GM13977 (cell line): ENCODE results near the gene ANXA2.

ENCODE experiments used
- DNase-seq: peaks from one replicate; pipeline ENCODE4 v3.0.0; 2012; ENCODE audit warnings: low spot score
- in situ Hi-C: fragments of 300-500 bp; cut with MboI; formaldehyde crosslinking; loops from one replicate; pipeline ENCODE4 v1.12.0; 2022; ENCODE audit warnings: low sequenced_read_pairs, low pct_unique_long_range_greater_than_20kb, mixed read lengths, inconsistent platforms; ENCODE audit not compliant: unreplicated experiment
- TF ChIP-seq, protein P1 (sequence below): IDR thresholded peaks from 2 replicates; pipeline ENCODE4 v1.5.1; 2012; ENCODE audit warnings: mild to moderate bottlenecking, control low read depth; ENCODE audit not compliant: insufficient read depth; ENCODE audit errors: extremely low read depth, missing control alignments

Gene ANXA2

DNA sequence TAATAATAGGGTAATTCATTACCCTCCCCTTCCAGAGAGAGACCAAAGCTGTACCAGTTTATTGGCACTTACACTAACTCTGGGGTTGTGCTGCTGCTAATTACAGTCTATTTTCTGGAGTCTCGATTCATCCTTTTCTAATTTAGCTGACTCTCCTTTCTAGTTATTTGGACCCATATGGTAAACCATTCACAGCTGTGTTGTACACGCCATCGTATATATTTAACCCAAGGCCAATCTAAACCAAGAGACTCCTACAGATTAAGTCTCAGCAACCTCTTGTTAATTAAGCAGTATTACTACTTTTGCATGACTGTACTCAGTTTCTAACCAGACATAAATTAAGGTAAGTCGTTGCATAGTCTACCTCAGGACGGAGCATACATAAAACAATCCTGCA is 22.5 kb downstream of the ANXA2 start:
- TF ChIP-seq, protein P1, sequence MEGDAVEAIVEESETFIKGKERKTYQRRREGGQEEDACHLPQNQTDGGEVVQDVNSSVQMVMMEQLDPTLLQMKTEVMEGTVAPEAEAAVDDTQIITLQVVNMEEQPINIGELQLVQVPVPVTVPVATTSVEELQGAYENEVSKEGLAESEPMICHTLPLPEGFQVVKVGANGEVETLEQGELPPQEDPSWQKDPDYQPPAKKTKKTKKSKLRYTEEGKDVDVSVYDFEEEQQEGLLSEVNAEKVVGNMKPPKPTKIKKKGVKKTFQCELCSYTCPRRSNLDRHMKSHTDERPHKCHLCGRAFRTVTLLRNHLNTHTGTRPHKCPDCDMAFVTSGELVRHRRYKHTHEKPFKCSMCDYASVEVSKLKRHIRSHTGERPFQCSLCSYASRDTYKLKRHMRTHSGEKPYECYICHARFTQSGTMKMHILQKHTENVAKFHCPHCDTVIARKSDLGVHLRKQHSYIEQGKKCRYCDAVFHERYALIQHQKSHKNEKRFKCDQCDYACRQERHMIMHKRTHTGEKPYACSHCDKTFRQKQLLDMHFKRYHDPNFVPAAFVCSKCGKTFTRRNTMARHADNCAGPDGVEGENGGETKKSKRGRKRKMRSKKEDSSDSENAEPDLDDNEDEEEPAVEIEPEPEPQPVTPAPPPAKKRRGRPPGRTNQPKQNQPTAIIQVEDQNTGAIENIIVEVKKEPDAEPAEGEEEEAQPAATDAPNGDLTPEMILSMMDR = no peak
- DNase-seq = no peak
- in situ Hi-C loops = no loop called here

GRCh38 chr15:60374628-60375081 is 23.1 kb downstream of the ANXA2 start:
- no peak for DNase-seq
- TF ChIP-seq, protein P1 = no peak
- in situ Hi-C loops = no loop called here

DNA sequence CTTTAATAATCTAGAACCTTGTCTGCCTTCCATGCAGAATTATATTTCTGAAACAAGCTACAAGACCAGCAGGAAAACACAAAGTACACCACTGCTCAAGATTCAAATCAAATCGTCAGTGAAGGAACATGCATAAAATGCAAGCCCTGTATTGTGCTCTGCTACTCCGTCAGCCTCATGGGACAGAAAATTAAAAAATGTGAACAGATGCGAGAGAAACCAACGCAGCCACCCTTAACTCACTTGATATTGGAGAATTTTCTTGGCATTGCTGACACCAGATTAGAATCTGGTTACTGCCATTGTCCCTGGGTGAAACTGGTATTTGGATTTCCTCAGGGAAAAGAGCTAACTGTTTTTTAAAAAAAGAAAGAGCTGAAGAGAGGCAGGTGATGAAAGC is 23.6 kb downstream of the ANXA2 start:
- DNase-seq = no peak
- TF ChIP-seq, protein P1 = no peak
- in situ Hi-C loops = no loop called here

DNA sequence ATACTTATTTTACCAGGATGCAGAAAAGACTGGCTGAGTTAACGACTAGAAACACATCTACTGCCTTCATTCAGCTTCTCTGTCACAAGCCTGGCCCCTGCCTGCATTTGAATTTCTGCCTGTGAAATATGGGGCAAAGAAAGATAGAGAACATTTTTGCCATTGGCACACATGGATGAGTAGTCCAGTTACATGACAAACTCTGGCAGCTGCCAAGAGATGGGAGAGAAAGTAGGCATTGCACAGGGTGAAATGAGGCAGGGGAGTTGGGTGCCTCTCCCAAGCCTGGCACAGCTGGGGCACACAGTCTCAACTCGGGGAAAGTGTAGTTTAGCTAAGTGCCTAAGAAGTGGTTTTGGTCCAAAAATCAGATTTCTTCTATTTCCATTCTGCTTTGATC is 24.0 kb downstream of the ANXA2 start:
- TF ChIP-seq, protein P1 = no peak
- DNase-seq = no peak
- in situ Hi-C loops = no loop called here

- TF ChIP-seq, protein P1 = no peak
- DNase-seq = no peak
- in situ Hi-C loops = no loop called here
Measured at GRCh38 chr15:60373327-60373726, 24.5 kb downstream of the ANXA2 start.

DNA sequence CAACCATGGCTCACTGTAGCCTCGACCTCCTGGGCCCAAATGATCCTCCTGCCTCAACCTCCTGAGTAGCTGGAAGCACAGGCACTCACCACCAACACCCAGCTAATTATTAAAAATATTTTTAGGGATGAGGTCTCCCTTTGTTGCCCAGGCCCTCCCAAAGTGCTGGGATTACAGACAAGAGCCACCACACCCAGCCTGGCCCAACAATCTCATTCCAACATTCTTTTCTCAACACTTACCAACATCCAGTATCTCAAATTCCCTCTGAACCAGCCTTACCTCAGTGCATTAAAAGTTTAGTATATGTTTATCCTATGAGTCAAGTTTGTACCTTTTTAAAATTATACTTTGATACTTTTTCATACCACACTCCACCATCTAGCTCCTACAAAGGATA is 25.0 kb downstream of the ANXA2 start:
- no peak for DNase-seq
- in situ Hi-C loops = no loop called here
- TF ChIP-seq, protein P1 = no peak

DNA sequence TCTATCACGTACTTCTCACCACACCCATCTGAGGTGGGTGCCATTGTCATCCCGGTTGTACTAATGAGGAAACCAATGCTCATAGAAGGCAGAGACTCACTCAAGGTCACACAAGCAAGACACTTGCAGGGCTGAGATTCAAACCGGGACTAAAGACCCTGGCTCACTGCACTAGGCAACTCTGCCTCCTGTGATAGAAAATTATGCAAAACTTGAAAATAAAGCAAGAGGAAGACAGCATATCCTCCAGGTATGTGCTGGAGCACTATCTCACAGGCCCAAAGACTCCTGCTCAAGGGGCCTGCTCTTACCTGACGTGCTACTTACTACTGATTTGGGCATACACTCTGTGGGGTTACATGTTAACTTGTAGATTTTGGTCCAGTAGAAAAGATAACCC is 25.6 kb downstream of the ANXA2 start:
- TF ChIP-seq, protein P1 = no peak
- in situ Hi-C loops = no loop called here
- no peak for DNase-seq
